Kidney (tissue), 14 donors: ENCODE data around the gene GPC5. TPM values are rescaled to one million over a fixed set of nuclear protein-coding genes. Genes with fewer than 3 reads are reported as not detected.

Experiments used
- DNase-seq, 5 donors: peaks; one replicate each; pipeline ENCODE4 v3.0.0-alpha.2; 2013 to 2020
- FAIRE-seq: peaks from 2 replicates; lab custom pipeline; 2012; peaks lifted over from hg19 to GRCh38; lab: Jason Lieb, UNC
- H3K27ac ChIP-seq, 2 donors: one replicate each; pipeline ENCODE4 v1.7.0; 2013; ENCODE audit warnings: low read depth in 2 of 2, low read length in 2 of 2, inconsistent platforms in 1 of 2
- H3K27me3 ChIP-seq: one replicate; pipeline ENCODE4 v1.7.1; 2013; ENCODE audit warnings: low read length, inconsistent platforms; ENCODE audit not compliant: control insufficient read depth, insufficient read depth
- H3K36me3 ChIP-seq, 3 donors: one replicate each; pipeline versions ENCODE4 v1.7.0 to v1.7.1; 2013; ENCODE audit warnings: low read length in 3 of 3, control low read depth in 1 of 3, inconsistent platforms in 1 of 3; ENCODE audit not compliant: insufficient read depth in 3 of 3, control insufficient read depth in 2 of 3
- H3K4me1 ChIP-seq, 3 donors: one replicate each; pipeline versions ENCODE4 v1.7.0 to v1.7.1; 2013; ENCODE audit warnings: low read length in 3 of 3, inconsistent platforms in 1 of 3, low read depth in 1 of 3; ENCODE audit not compliant: control insufficient read depth in 2 of 3, insufficient read depth in 2 of 3
- H3K4me3 ChIP-seq, 3 donors: one replicate each; pipeline versions ENCODE4 v1.7.0 to v1.8.1; 2013; ENCODE audit warnings: low read length in 3 of 3, control low read depth in 1 of 3, inconsistent platforms in 1 of 3
- H3K9ac ChIP-seq, 3 donors: one replicate each; pipeline versions ENCODE4 v1.7.0 to v1.7.1; 2013; ENCODE audit warnings: low read length in 3 of 3, control low read depth in 1 of 3, inconsistent platforms in 1 of 3
- H3K9me3 ChIP-seq, 3 donors: one replicate each; pipeline versions ENCODE4 v1.7.0 to v1.7.1; 2013; ENCODE audit warnings: low read length in 3 of 3, control low read depth in 1 of 3, inconsistent platforms in 1 of 3; ENCODE audit not compliant: control insufficient read depth in 2 of 3, insufficient read depth in 1 of 3
- CTCF ChIP-seq: IDR thresholded peaks from 3 replicates; pipeline ENCODE4 v1.5.1; 2012; ENCODE audit warnings: mild to moderate bottlenecking, moderate library complexity, borderline replicate concordance; ENCODE audit not compliant: insufficient read depth; ENCODE audit errors: extremely low read depth
- intact Hi-C: fragments of 100-400 bp; cut with DNase I; formaldehyde crosslinking; loops from one replicate; pipeline ENCODE4 v1.11.1; 2022
- polyA plus RNA-seq: library from polyadenylated mRNA; stranded (reverse); fragments of 350-450 nt; fragmentation: Illumina TruSeq; extraction: RNeasy Lipid Tissue Mini Kit (QIAGEN cat#74804); gene quantifications from one replicate; pipeline ENCODE4 v1.2.3, GENCODE V29; 2014; ENCODE audit warnings: low read depth, low replicate concordance; ENCODE audit not compliant: insufficient read depth
- total RNA-seq: library from RNA; stranded (reverse); fragmentation: NEBNext Ultra II Directional; extraction: Animal tissue kit (Norgen Biotek cat#: 25700); gene quantifications from one replicate; pipeline ENCODE4 v1.2.1, GENCODE V29; 2021
- donor health status: control.
- donor health status: control.
- donor health status: control.
- donor health status: control.
- donor health status: control.
- donor health status: DM: yes; HTN: yes; CAD: no.
- donor health status: Normal renal cell carcinoma (clear cell type).

Gene GPC5
- total and polyA plus RNA-seq, 2 donors from 2014 or later = 0.47 to 6.8 TPM

GRCh38 chr13:91553584-91553983, 155.2 kb downstream of the GPC5 start:
- DNase-seq = no peak
- intact Hi-C loops = no loop called here
- Histone ChIP-seq H3K4me1 (no peaks in the 10 kb centered on the region), H3K27me3 (no peaks in the 10 kb centered on the region), H3K27ac (no peak overlapping the region), H3K36me3 (no peaks in the 10 kb centered on the region), H3K9ac (no peak overlapping the region), H3K9me3 (no peaks in the 10 kb centered on the region), H3K4me3 (no peak overlapping the region)
- FAIRE-seq = no peak
- no peak for TF ChIP-seq CTCF

GRCh38 chr13:91554101-91554500, 155.7 kb downstream of the GPC5 start:
- no peak overlapping the region for H3K27ac ChIP-seq
- TF ChIP-seq CTCF = no peak
- no peaks in the 10 kb centered on the region for H3K27me3 ChIP-seq
- no peaks in the 10 kb centered on the region for H3K36me3 ChIP-seq
- DNase-seq (no peak), FAIRE-seq (no peak)
- H3K9ac ChIP-seq = no peak overlapping the region
- H3K9me3 ChIP-seq = no peaks in the 10 kb centered on the region
- intact Hi-C loops = no loop called here
- no peak overlapping the region for H3K4me3 ChIP-seq
- no peaks in the 10 kb centered on the region for H3K4me1 ChIP-seq

DNA sequence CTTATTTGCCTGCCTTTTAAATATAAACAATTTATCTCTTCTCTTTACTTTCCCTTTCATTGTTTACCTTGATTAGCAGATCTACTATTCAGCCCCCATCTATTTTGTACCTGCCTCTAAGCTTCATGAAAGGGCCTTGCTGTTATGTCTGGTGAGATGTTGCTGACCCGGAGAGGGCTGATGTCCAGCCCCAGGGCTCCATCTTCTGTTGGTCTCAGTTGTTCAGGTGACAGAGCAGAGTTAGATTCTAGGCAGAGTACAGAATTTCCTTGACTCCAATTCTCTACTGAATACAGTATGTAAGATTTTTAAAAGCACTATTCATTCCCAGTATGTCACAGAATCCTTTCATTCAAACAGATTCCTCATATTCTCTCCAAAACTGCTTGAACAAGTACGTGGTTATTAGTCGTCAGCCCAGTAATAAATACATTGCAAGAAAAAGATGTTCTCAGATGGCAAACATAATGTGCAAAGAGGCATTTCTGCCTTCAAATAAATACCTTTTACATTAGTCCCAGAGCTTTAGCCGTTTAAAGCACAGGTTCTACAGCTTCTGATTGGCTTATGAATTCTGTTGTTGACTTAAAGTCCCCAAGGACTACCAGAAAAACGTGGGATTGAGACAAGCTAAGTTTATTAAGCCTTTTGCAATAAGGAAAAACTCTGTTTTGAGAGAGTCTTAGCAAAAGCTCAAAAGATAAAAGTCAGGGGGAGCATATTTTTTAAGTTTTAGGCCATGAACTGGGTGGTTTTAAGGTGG, 159.1 kb downstream of the GPC5 start:
- Histone ChIP-seq H3K9me3 (no peaks in the 10 kb centered on the region), H3K9ac (no peak overlapping the region), H3K4me1 (no peaks in the 10 kb centered on the region), H3K27me3 (no peaks in the 10 kb centered on the region), H3K4me3 (no peak overlapping the region), H3K36me3 (no peaks in the 10 kb centered on the region), H3K27ac (no peak overlapping the region)
- no peak for TF ChIP-seq CTCF
- FAIRE-seq = no peak
- intact Hi-C loops = no loop called here
- no peak for DNase-seq
